Upper lobe of left lung (tissue), 4 donors: ENCODE data around the gene CBLB.

Experiments
- EP300 ChIP-seq, 4 donors: sonication (generic); formaldehyde crosslinking; IDR thresholded peaks; one replicate each; pipeline ENCODE4 v1.5.1; 2017; ENCODE audit warnings: antibody characterized with exemption in 4 of 4, control low read depth in 2 of 4
- POLR2A ChIP-seq, 4 donors: fragments of 450-650 bp; IDR thresholded peaks; one replicate each; pipeline ENCODE4 v1.5.1; 2016 to 2017; ENCODE audit warnings: antibody characterized with exemption in 4 of 4, mild to moderate bottlenecking in 2 of 4
- TF ChIP-seq, protein P1 (sequence below), 6 experiments: fragments of 450-650 bp in 4 of 6; fragments of 200-600 bp in 2 of 6; sonication (generic) in 2 of 6; IDR thresholded peaks; one replicate each; pipeline ENCODE4 v1.5.1; 2016 to 2019; ENCODE audit warnings: antibody characterized with exemption in 6 of 6

DNA sequence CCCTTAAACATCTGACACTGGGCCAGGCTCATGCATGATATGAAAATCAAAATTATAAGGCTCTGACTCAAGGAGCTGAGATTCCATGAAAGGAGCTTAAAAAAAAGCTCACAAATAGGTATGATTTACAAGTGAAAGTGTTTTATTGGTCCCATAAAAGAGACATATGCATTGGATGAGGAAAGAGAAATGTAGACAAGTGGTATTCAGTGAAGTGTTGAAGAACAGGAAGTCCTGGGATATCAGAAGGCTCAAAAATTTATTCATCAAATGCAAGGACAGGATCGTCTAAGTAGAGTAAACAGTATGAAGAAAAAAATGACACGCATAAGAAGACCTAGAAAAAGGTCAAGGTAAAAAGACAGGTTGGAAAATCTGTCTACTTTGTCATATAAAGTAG is 188.9 kb downstream of the CBLB start:
- TF ChIP-seq POLR2A (IDR thresholded peaks at IDR 0.05) (no peak), EP300 (IDR thresholded peaks at IDR 0.05) (no peak)
- TF ChIP-seq, protein P1, sequence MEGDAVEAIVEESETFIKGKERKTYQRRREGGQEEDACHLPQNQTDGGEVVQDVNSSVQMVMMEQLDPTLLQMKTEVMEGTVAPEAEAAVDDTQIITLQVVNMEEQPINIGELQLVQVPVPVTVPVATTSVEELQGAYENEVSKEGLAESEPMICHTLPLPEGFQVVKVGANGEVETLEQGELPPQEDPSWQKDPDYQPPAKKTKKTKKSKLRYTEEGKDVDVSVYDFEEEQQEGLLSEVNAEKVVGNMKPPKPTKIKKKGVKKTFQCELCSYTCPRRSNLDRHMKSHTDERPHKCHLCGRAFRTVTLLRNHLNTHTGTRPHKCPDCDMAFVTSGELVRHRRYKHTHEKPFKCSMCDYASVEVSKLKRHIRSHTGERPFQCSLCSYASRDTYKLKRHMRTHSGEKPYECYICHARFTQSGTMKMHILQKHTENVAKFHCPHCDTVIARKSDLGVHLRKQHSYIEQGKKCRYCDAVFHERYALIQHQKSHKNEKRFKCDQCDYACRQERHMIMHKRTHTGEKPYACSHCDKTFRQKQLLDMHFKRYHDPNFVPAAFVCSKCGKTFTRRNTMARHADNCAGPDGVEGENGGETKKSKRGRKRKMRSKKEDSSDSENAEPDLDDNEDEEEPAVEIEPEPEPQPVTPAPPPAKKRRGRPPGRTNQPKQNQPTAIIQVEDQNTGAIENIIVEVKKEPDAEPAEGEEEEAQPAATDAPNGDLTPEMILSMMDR (IDR thresholded peaks at IDR 0.05), result no peak
